H9 (cell line): ENCODE data around the gene ZMIZ1. TPM values are rescaled to one million over a fixed set of nuclear protein-coding genes. Genes with fewer than 3 reads are reported as not detected.

ENCODE experiments used
- DNase-seq: peaks from one replicate; pipeline ENCODE4 v3.0.0-alpha.2; 2017
- H2AFZ ChIP-seq: one replicate; pipeline ENCODE4 v1.6.1; 2013; ENCODE audit warnings: mild to moderate bottlenecking, low read length, control low read depth, moderate library complexity
- H2AK5ac ChIP-seq: 2 replicates; pipeline ENCODE4 v1.6.1; 2013; ENCODE audit warnings: low read length, control low read depth, mixed read lengths; ENCODE audit not compliant: insufficient read length
- H2BK120ac ChIP-seq: one replicate; pipeline ENCODE4 v1.6.1; 2013; ENCODE audit warnings: low read depth, mild to moderate bottlenecking, low read length, control low read depth, inconsistent platforms; ENCODE audit not compliant: poor library complexity, severe bottlenecking
- H2BK12ac ChIP-seq: 2 replicates; pipeline ENCODE4 v1.6.1; 2013; ENCODE audit warnings: low read length, control low read depth, mixed read lengths, low read depth; ENCODE audit not compliant: insufficient read length
- H2BK15ac ChIP-seq: 2 replicates; pipeline ENCODE4 v1.6.1; 2013; ENCODE audit warnings: low read depth, low read length, control low read depth
- H2BK20ac ChIP-seq: one replicate; pipeline ENCODE4 v1.6.1; 2013; ENCODE audit warnings: low read depth, mild to moderate bottlenecking, low read length, control low read depth, inconsistent platforms; ENCODE audit not compliant: poor library complexity, severe bottlenecking
- H2BK5ac ChIP-seq: 2 replicates; pipeline ENCODE4 v1.6.1; 2013; ENCODE audit warnings: low read length, control low read depth, mixed read lengths; ENCODE audit not compliant: insufficient read length
- H3K14ac ChIP-seq: 2 replicates; pipeline ENCODE4 v1.6.1; 2013; ENCODE audit warnings: low read length, control low read depth; ENCODE audit not compliant: insufficient read depth
- H3K18ac ChIP-seq: 2 replicates; pipeline ENCODE4 v1.6.1; 2013; ENCODE audit warnings: low read depth, mild to moderate bottlenecking, mixed read lengths, low read length, control low read depth; ENCODE audit not compliant: insufficient read length
- H3K23ac ChIP-seq: 2 replicates; pipeline ENCODE4 v1.6.1; 2013; ENCODE audit warnings: low read length, control low read depth, mixed read lengths, low read depth; ENCODE audit not compliant: insufficient read length
- H3K23me2 ChIP-seq: 2 replicates; pipeline ENCODE4 v1.6.1; 2013; ENCODE audit warnings: low read depth, mild to moderate bottlenecking, mixed read lengths, low read length, control low read depth; ENCODE audit not compliant: insufficient read length, poor library complexity, severe bottlenecking
- H3K27ac ChIP-seq: 2 replicates; pipeline ENCODE4 v1.5.1; 2013; ENCODE audit warnings: low read length, control low read depth, mixed read lengths, low read depth; ENCODE audit not compliant: insufficient read length
- H3K27me3 ChIP-seq: 2 replicates; pipeline ENCODE4 v1.6.1; 2013; ENCODE audit warnings: low read length, control low read depth, inconsistent platforms; ENCODE audit not compliant: insufficient read depth
- H3K4ac ChIP-seq: 2 replicates; pipeline ENCODE4 v1.6.1; 2013; ENCODE audit warnings: low read depth, mild to moderate bottlenecking, control low read depth, inconsistent platforms, low read length, moderate library complexity
- H3K4me1 ChIP-seq: 2 replicates; pipeline ENCODE4 v1.6.1; 2013; ENCODE audit warnings: low read length, control low read depth, inconsistent platforms; ENCODE audit not compliant: insufficient read depth
- H3K4me2 ChIP-seq: 2 replicates; pipeline ENCODE4 v1.6.1; 2013; ENCODE audit warnings: low read length, control low read depth, mixed read lengths; ENCODE audit not compliant: insufficient read length, insufficient read depth
- H3K56ac ChIP-seq: 2 replicates; pipeline ENCODE4 v1.6.1; 2013; ENCODE audit warnings: low read depth, mild to moderate bottlenecking, mixed read lengths, low read length, control low read depth; ENCODE audit not compliant: insufficient read length
- H3K79me1 ChIP-seq: 2 replicates; pipeline ENCODE4 v1.6.1; 2013; ENCODE audit warnings: low read depth, mild to moderate bottlenecking, moderate library complexity, low read length, control low read depth, inconsistent platforms; ENCODE audit not compliant: insufficient read depth, poor library complexity, severe bottlenecking
- H3K79me2 ChIP-seq: 2 replicates; pipeline ENCODE4 v1.6.1; 2013; ENCODE audit warnings: low read length, control low read depth, inconsistent platforms; ENCODE audit not compliant: insufficient read depth
- H3K9ac ChIP-seq: 2 replicates; pipeline ENCODE4 v1.6.1; 2013; ENCODE audit warnings: low read length, control low read depth, mixed read lengths; ENCODE audit not compliant: insufficient read length; ENCODE audit errors: extremely low read depth
- H3K9me3 ChIP-seq: one replicate; pipeline ENCODE4 v1.6.1; 2013; ENCODE audit warnings: low read depth, low read length, inconsistent platforms; ENCODE audit not compliant: control insufficient read depth
- H3T11ph ChIP-seq: one replicate; pipeline ENCODE4 v1.6.1; 2013; ENCODE audit warnings: mild to moderate bottlenecking, low read length, control low read depth, inconsistent platforms
- H4K20me1 ChIP-seq: one replicate; pipeline ENCODE4 v1.6.1; 2013; ENCODE audit not compliant: control insufficient read depth, insufficient read length, insufficient read depth
- H4K5ac ChIP-seq: 2 replicates; pipeline ENCODE4 v1.6.1; 2013; ENCODE audit warnings: low read depth, mild to moderate bottlenecking, mixed read lengths, low read length, control low read depth; ENCODE audit not compliant: insufficient read length
- H4K8ac ChIP-seq: replicated peaks from 2 replicates; pipeline ENCODE4 v1.6.1; 2013; ENCODE audit warnings: low read length, control low read depth, mixed read lengths, low read depth; ENCODE audit not compliant: insufficient read length
- H4K91ac ChIP-seq: 2 replicates; pipeline ENCODE4 v1.6.1; 2013; ENCODE audit warnings: low read depth, mild to moderate bottlenecking, moderate library complexity, mixed read lengths, low read length, control low read depth; ENCODE audit not compliant: insufficient read length
- H3K27ac Mint-ChIP-seq, 3 experiments: 2 replicates in 2 of 3; 3 replicates in 1 of 3; pipeline ENCODE4 v1.8.0; 2020 to 2021; ENCODE audit warnings: mixed read lengths in 3 of 3, mild to moderate bottlenecking in 1 of 3, moderate library complexity in 1 of 3
- H3K27me3 Mint-ChIP-seq: 2 replicates; pipeline ENCODE4 v1.8.0; 2021; ENCODE audit warnings: low read depth, mild to moderate bottlenecking, moderate library complexity, mixed read lengths
- H3K36me3 Mint-ChIP-seq, 3 experiments: 2 replicates in 2 of 3; 3 replicates in 1 of 3; pipeline ENCODE4 v1.8.0; 2020 to 2021; ENCODE audit warnings: low read depth in 3 of 3, mixed read lengths in 3 of 3; ENCODE audit not compliant: insufficient read depth in 1 of 3
- H3K4me1 Mint-ChIP-seq, 2 experiments: 2 replicates each; pipeline ENCODE4 v1.8.0; 2020; ENCODE audit warnings: mixed read lengths in 2 of 2
- H3K4me3 Mint-ChIP-seq, 2 experiments: 2 replicates in 1 of 2; 3 replicates in 1 of 2; pipeline ENCODE4 v1.8.0; 2020 to 2021; ENCODE audit warnings: mild to moderate bottlenecking in 2 of 2, mixed read lengths in 2 of 2, moderate library complexity in 1 of 2
- H3K9me3 Mint-ChIP-seq, 2 experiments: 2 replicates in 1 of 2; 3 replicates in 1 of 2; pipeline ENCODE4 v1.8.0; 2020; ENCODE audit warnings: mild to moderate bottlenecking in 2 of 2, mixed read lengths in 2 of 2, moderate library complexity in 1 of 2
- CTCF ChIP-seq: fragments of 200-600 bp; sonication (generic); conservative IDR thresholded peaks from 3 replicates; pipeline ENCODE4 v1.8.0; 2021; ENCODE audit warnings: antibody characterized with exemption, mild to moderate bottlenecking
- WGBS: extraction: QIAGEN DNeasy Blood & Tissue Kit; methylation state at CpG from one replicate; pipeline ENCODE4 v1.1.7; 2013; ENCODE audit warnings: missing lambda C conversion rate, low lambda C conversion rate, mixed read lengths; ENCODE audit not compliant: insufficient read length; ENCODE audit errors: extremely low coverage; 5-methylcytosine and 5-hydroxymethylcytosine counted together
- total RNA-seq: library from RNA; stranded (reverse); gene quantifications from 2 replicates; pipeline ENCODE4 v1.2.1, GENCODE V29; 2021

The ZMIZ1 gene
- total RNA-seq, 1 experiment from 2014 or later = 36.9 TPM

- H3K4me2 ChIP-seq = no peak overlapping the region
- H4K5ac ChIP-seq = no peak overlapping the region
- no peaks in the 10 kb centered on the region for H3K79me1 ChIP-seq
- Mint-ChIP-seq H3K4me1 (peaks cover 10 to 18% of the 10 kb centered on the region in 2 experiments), H3K27me3 (peaks cover 7% of the 10 kb centered on the region), H3K9me3 (no peaks in the 10 kb centered on the region), H3K4me3 (no peak overlapping the region), H3K36me3 (peaks cover 0 to 3% (median 0%) of the 10 kb centered on the region in 3 experiments; a peak in 1 of 7 replicates), H3K27ac (no peak overlapping the region)
- no peaks in the 10 kb centered on the region for H3K27me3 ChIP-seq
- no peak overlapping the region for H2BK15ac ChIP-seq
- no peak overlapping the region; the same call in 1 of the 2 replicates for H3K14ac ChIP-seq
- TF ChIP-seq CTCF = no peak
- H3K27ac ChIP-seq = no peak overlapping the region
- H3K9me3 ChIP-seq = no peaks in the 10 kb centered on the region
- no peak overlapping the region for H2AFZ ChIP-seq
- H2BK120ac ChIP-seq = no peak overlapping the region
- no peak overlapping the region for H2BK5ac ChIP-seq
- H3K18ac ChIP-seq = no peak overlapping the region
- H4K20me1 ChIP-seq = peaks cover 3% of the 10 kb centered on the region
- H3K23ac ChIP-seq = no peak overlapping the region
- no peak overlapping the region for H3T11ph ChIP-seq
- H3K4ac ChIP-seq = no peak overlapping the region
- no peak for DNase-seq
- no peak overlapping the region for H3K9ac ChIP-seq
- H4K91ac ChIP-seq = no peak overlapping the region
- no peaks in the 10 kb centered on the region for H3K23me2 ChIP-seq
- H2BK20ac ChIP-seq = no peak overlapping the region
- H4K8ac ChIP-seq = no peak overlapping the region
- no peak overlapping the region for H2BK12ac ChIP-seq
- no peak overlapping the region for H2AK5ac ChIP-seq
- no peaks in the 10 kb centered on the region for H3K79me2 ChIP-seq
- H3K4me1 ChIP-seq = no peaks in the 10 kb centered on the region
- WGBS = no CpG with 5 or more reads among the region's 5 CpGs
- no peak overlapping the region for H3K56ac ChIP-seq
Measured at GRCh38 chr10:79252450-79252849, 183.7 kb downstream of the ZMIZ1 start.
